Activated CD4-positive, alpha-beta T cell treated with anti-CD3 and anti-CD28 coated beads, Interleukin-2, amount 50 U/mL, for 16 hours (primary cell): Measurements from ENCODE around the gene OR10G2.
"Not testable (repeated sequence)": the region's sequence is repeated elsewhere in the genome, so short reads cannot be mapped to it uniquely, and the experiment has no call there.

Experiments used
- DNase-seq: peaks from one replicate; pipeline ENCODE4 v3.0.0-alpha.2; 2020

The OR10G2 gene, protein sequence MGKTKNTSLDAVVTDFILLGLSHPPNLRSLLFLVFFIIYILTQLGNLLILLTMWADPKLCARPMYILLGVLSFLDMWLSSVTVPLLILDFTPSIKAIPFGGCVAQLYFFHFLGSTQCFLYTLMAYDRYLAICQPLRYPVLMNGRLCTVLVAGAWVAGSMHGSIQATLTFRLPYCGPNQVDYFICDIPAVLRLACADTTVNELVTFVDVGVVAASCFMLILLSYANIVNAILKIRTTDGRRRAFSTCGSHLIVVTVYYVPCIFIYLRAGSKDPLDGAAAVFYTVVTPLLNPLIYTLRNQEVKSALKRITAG

DNA sequence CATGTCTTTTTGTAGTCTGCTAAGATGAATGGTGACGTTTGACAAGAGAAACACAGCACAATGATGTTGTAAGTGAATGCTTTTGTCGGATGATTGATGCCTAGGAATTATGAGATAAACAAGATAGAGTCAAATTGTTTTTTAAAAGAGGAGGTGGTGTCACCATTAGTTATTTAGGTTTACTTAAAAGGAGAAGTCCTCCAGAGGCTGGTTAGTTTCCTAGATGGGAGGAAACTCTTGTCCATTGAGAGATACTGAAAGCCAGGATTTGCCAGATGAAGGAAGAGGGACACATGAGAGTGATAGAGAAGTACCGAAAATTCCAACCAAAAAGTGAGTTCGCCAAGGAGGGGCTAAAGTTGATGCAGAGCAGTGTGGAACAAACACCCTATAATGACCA is at the start of gene OR10G2:
Gene OR10G2, minus strand, starts transcription at position 101 of the 400 bp plus-strand sequence. Its CDS starts 98 bp downstream, at position 3.
- no peak for DNase-seq

DNA sequence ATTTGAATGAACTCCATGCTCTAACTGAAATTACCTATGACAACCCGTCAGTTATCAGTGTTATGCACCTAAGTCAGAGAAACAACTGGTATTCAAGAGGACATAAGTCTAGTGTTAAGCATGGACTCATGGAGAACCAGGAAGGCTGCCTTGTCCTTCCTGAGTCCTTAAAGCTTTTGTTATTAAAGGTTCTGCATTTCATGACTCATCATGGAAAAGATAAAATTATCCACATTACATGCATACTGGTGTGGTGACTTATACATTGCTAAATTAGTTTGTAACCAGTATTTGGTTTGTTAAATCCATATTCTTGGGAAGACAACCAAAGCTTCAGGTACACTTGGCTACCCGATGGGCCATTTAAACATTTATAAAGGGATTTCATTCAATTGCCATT is 45.3 kb upstream of the OR10G2 start:
- no peak for DNase-seq

DNA sequence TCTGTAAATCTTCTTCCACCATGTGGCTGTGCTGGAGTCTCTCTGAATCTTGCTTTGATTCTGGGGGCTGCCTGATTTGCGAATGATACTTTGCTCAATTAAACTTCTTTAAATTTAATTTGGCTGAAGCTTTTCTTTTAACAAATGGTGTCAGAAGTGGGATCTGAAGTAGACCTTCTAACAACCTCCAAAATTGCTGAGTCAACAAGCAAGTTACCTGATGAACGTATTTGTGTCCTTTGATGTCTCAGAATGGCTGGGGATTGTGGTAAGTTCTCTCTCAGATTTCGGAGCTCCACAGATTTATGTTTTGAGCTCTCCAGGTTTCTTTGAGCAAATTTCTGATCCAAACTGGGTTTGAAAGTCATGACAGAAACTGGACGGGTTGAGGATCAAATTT is 40.8 kb upstream of the OR10G2 start:
- DNase-seq, result no peak

DNA sequence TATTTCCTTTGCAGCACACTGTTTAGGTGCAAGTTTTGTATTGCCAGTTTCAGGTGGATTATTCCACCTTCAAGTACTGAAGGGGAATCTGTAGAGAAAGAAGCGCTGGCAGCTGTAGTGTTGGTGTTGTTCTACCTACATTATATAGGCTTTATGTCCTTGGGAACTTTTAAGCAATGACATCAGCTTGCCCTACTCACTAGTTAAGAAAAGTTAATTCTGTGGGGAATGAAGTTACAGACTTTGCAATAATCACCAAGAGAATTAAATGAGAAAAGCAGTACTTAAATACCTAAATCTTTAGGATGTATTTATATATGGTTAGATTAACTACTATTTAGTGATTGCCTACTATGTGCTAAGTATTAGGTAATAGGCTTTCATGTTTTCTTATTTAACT is 39.0 kb upstream of the OR10G2 start, which contains the start of gene OR4E1:
Gene OR4E1, minus strand, starts transcription at position 101 of the 400 bp plus-strand sequence. CDS start 2,883 bp downstream, outside the sequence.
- DNase-seq, result no peak

DNA sequence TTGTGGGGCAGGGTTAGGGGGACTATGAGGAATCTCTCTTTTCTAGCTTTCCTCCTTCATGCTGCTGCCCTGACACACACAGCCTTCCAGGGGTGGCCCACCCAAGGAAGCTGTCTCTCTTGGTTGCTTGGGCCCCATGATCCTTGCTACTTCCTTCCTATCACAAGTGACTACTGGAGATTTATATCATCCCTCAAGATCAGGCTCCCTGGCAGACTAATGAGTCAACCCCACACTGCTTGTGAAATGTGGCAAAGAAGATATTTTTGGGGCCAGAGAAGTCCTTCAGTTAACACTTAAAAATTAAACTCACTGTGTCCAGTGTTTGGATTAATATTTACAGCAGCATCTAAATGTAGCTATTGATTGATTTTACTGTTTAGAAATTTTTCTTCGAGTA is 37.4 kb upstream of the OR10G2 start:
- DNase-seq, result no peak

DNA sequence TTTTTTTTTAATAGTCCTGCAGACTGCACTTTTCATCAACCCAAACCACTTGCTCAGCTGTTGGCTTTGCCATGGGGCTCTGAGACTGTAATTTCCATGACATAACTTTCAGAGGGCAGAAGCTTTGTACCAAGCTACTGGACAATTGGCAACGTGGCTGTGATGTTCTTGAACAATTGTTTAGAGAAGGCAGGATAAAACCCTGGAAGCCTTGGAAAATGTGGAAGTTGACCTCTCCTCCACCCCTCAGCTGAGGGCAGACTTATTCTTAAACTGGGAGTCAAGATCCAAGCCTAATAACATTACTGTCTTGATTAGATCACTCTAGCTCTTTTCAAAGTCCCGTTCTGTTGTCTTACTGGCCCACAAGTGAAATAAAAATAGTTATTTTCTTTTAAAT is 36.6 kb upstream of the OR10G2 start:
- DNase-seq, result no peak

DNA sequence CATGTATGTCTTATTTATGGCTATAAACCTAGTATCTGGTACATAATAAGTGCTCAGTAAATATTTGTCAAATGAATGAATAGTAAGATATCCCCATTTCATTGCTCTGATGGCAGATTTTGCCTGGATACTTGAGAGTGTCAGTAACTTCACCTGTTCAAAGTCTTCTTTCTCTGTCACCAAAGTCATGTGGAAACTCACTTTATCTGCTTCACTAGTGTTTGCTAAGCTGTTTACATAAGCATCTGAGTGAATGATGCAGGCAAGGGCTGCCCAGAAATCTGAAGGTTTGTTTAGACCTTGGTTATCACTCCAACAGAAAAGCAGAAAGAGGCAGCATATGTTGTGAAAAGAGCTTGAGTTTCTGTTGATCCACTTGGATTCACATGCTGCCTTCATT is 34.5 kb upstream of the OR10G2 start:
- no peak for DNase-seq

DNA sequence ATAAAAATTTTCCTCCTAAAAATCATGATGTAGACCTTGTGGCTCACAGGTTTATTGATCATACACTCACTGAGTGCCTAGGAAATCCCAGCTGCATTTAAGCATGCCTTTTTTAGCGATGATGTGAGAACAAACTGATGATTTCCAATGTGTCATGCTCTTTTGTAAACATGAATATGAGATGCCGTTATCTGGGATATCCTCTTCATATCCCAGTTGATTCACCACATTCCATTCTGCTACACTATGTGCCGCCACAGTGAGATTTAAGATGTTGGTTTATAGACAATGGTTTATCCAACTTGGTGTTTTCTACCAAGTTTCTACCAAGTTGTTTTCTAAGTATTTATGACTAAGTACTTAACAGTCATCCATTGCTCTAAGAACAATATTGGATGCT is 33.6 kb upstream of the OR10G2 start:
- DNase-seq, result no peak

DNA sequence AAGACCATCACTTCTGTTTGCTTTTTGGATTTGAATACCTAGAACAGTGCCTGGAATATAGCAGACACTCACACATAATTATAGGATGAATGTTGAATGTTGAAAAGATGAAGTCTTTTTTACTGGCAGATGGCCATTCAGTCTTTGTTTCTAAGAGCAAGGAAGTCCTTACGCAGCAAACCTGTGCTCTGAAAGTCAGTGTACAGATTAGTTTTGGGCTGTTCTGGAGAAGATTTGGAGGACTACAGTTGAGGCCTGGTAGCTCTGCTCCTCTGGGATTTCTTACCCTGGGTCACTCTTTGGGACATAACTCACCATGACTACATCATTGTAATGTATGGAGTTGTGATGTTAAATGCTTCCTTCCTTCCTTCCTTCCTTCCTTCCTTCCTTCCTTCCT is 22.2 kb upstream of the OR10G2 start:
- DNase-seq, result no peak

DNA sequence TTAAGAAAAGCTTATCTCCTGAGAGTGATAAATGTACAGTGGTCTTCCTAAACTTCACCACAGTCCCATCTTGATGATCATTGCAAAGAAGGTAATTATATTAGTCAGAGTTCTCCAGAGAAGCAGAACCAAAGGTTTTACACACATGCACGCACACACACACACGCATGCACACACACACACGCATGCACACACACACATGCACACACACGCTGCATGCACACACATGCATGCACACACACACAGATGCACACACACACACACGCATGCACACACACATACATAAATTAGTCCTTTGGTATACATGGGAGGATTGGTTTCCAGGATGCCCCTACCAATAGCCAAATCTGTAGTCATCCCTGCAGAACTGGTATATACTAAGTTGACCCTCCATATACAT is 19.5 kb upstream of the OR10G2 start:
- no peak for DNase-seq

DNA sequence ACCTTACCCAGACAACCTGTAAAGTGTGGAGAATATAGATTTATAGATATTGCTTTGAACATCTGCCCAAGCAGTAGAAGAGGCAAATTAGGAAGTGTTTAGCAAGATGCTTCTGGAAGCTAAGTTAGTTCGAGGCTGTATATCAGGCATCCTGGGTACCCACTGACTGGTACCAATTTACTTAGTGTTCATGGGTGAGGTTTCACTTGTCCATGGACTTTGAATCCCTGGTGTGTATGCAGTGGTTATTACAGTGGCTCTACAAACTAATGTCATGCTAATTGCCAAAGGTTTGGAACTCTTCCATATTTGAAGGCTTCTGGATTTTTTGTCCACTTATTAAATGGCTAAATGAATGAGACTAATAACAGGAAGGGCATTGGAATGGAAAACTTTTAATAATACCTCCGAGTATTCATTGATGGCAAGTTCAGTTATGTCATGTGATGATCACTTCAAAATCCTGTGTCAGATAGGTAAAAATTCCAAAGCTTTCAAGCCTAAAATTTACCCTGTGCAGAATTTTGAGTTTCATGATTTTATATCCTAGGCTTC is 18.7 kb upstream of the OR10G2 start, which contains the start of gene OR4E2:
Gene OR4E2, plus strand, starts transcription at position 505 of the 555 bp plus-strand sequence. CDS start 11,248 bp downstream, outside the sequence.
- no peak for DNase-seq

DNA sequence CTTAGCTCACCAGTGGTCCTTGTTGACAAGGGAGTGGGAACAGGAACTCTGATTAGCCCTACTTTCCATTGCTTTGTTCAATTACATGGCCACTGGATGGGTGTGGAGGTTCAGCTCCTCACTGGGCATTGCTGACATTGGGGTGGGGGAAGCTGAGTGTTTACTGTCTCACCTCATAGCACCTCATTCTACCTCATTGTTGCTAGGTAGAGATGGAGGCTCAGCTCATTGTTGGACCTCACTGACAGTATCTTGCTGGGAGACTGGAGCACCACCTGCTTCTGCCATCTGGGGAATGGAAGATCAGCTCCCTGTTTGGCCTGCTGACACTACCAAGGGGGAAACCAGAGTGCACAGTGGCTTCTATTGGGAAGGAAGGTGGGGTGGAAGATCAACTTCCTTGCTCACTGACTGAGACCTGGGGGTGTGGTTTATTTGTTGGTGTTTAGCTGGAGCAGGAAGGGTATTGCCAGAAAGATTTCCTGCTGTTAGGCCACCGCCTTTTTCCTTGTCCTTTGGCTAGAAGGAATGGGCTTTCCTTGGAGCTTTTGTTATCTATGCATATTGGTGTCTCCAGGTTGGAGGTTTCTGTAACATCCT is 17.6 kb upstream of the OR10G2 start:
- DNase-seq, result no peak

DNA sequence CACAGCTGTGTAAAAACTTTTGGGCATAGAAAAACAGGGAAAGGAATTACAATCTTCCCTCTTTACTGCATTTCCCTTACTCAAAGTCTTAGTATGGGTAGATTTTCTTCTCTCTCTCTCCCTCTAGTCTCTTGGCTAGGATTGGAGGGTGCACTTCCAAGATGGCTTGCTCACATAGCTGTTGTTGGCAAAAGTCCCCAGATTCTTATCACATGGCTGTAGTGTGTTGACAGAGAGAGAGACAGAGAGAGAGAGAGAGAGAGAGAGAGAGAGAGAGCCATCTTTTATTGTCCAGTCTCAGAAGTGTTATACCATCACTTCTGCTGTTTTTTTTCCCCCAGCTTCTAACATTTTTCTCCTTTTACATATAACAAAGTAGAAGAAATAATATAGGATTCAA is 12.6 kb upstream of the OR10G2 start:
- no peak for DNase-seq

DNA sequence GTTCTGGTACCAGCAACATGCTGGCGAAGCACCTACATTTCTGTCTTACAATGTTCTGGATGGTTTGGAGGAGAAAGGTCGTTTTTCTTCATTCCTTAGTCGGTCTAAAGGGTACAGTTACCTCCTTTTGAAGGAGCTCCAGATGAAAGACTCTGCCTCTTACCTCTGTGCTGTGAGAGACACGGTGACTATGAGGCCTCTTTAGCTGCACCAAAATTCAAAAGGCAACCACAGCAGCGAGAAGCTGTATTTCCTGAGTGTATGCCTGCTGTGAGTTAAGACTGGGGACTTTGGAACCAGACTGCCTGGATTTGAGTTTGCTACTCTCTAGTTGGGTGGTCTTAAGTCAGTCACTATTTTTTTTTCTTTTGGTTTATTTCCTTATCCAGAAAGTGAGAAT is 8.7 kb upstream of the OR10G2 start:
- DNase-seq, result no peak

DNA sequence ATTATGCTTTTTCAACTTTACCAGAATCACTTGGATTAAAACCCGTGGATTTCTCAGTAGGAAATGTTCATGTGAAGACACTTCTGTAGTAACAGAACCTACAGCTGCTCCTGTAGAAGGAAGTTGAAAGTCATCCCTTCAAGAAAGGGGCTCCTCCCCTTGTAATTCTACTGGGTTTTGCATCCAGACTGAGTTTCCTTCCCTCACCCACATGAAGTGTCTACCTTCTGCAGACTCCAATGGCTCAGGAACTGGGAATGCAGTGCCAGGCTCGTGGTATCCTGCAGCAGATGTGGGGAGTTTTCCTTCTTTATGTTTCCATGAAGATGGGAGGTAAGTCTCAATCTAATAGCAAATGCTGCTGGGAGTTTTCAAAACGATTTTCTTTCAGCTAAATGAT is 7.9 kb upstream of the OR10G2 start:
- no peak for DNase-seq

DNA sequence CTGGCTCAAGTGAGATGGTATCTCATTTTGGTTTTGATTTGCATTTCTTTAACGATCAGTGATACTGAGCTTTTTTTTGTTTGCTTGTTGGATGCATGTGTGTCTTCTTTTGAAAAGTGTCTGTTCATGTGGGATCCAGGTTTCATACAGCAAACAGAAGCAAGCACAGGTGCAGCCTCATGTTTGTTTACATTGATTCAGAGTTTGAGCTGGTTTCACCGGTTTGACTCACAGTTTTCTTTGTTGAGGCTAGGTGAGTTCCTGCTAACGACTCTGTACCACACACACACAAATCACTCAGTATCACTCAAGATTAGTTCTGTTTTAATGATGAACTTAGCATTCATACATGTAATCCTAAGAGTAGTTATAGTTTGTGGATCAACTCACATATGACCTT is 3.7 kb downstream of the OR10G2 start:
- no peak for DNase-seq

DNA sequence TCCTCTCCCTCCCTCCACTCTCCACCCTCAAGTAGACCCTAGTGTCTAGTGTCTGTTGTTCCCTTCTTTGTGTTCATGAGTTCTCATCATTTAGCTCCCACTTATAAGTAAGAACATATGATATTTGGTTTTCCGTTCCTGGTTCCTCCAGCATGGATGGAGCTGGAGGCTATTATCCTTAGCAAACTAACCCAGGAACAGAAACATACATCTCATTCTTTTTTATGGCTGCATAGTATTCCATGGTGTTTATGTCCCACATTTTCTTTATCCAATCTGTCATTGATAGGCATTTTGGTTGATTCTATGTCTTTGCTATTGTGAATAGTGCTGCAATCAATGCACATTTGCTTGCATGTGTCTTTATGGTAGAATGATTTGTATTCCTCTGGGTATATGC is 4.2 kb downstream of the OR10G2 start:
- not testable (repeated sequence) for DNase-seq

DNA sequence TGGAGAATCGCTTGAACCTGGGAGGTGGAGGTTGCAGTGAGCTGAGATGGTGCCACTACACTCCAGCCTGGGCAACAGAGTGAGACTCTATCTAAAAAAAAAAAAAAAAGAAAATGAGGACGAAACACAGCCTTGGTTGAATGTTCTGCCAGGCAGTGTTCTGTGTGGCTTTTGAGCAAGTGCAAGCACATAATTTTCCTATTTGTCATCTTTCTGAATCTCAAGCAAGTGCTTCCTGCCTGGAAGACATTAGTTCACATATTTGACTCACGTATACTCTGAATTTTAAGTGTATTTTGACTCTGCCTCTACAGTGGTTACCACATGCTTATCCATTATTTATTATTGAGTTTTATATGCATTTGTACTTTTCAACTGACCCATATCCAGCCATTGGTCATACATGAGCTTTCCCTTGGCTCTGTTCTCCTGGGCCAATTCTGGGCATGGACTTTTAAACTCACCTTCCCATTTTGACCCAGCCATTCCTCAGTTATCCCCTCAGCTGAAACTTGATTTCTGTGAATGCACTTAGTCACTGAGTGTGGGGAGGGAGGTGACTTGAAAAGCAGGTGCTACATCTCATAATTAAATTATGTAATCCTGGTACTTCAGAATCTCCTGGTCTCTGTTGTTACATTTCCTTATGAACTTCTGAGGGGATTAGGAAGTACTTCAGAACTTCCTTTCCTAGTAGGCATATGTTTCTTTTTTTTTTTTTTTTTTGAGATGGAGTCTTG is 8.1 kb downstream of the OR10G2 start:
- no peak for DNase-seq

DNA sequence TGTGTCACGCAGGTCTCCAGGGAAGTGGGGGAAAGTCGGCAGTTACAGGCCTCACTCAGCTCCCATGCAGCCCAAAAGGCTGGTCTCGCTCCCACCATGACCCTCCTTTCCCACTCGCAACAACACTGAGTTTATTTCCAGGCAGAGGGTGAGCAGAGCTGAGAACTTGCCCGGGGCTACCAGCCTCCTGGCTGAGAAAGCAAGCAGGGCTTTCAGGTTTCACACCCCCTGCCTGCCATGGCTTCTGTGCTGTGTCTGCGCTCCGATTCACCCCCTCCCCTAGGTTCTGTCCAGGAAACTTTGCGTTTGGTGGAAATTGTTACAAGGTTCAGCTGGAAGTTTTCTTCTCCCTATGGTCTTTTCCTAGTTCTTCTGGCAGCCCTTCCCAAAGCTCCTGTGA is 17.1 kb downstream of the OR10G2 start:
- no peak for DNase-seq

DNA sequence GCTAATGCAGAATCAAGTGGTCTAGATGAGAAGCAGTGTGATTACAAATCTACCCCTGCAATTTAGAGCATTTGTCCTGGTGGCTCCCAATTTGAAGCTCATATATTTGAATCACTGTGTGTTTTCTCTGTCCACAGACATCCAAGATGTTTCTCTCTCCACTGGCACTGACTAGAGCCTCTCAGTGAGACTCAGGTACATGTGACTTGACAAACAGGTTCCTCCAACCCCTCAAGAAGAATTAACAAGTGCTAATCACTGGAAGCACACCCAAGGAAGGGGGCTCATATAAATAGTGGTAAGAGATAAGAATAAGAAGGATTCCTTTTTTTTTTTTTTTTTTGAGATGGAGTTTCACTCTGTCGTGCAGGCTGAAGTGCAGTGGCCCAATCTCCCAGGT is 20.5 kb downstream of the OR10G2 start:
- DNase-seq, result no peak

DNA sequence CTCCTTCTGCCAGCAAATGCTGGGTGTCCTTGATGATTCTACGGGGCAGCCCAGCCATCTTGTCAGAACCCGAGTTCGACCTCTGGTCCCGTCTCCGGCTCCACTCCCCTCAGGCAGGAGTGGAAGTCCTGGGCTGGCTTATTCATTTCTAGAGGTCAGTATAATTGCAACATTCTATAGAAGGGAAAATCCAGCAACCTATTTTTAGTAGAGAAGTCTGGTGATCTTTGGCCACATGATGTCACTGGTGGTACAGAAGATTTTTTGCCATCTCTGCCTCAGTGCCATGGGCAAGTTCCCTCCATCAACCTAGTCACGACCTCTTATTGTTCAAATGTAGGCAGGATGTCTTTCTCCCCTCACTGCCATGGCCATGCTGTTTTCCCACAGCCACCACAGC is 22.4 kb downstream of the OR10G2 start:
- DNase-seq, result no peak

DNA sequence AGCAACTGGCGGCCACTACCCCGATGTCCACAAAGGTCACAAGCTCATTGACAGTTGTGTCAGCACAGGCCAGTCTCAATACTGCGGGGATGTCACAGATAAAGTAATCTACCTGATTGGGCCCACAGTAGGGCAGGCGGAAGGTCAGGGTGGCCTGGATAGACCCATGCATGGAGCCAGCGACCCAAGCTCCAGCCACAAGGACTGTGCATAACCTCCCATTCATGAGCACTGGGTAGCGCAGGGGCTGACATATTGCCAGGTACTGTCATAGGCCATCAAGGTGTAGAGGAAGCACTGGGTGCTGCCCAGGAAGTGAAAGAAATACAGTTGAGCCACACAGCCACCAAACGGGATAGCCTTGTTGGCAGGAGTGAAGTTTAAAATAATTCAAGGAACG is 32.6 kb downstream of the OR10G2 start:
- DNase-seq, result not testable (repeated sequence)

DNA sequence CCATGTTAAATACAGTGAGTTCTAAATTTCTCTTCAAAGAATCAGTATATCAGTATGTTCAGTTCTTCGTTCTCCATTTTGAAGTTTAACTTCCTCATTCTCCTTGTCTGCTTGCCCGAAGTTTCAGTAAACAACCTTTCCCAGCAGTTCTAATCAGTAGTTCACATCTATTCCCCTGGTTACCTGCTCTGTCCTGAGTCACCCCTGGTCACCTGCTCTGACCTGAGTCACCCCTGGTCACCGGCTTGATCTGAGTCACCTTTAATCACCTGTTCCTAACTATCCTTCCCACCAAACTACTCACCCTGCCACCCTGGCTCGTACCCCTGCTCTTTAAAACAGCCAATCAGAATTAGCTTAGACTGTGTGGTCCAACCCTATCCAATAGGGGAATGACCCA is 45.4 kb downstream of the OR10G2 start:
- no peak for DNase-seq
